SH-SY5Y (cell line): ENCODE measurements around the gene GSS.

Source experiments
- GATA2 ChIP-seq: IDR thresholded peaks from 2 replicates; pipeline ENCODE4 v1.6.1; 2011; ENCODE audit warnings: mild to moderate bottlenecking, low read depth, low read length
- GATA3 ChIP-seq: IDR thresholded peaks from 2 replicates; pipeline ENCODE4 v1.6.1; 2011; ENCODE audit warnings: low read depth, mild to moderate bottlenecking, low read length, moderate library complexity

- TF ChIP-seq GATA2 (no peak), GATA3 (no peak)
These were observed 62.9 kb downstream of the GSS start for GRCh38 chr20:34892671-34893070.
